ENCODE results near the gene THSD8.

The THSD8 gene

GRCh38 chr19:12779162-12779993 lies 22.5 kb upstream of the THSD8 start:
- DNase-seq = peak in 1 of 2 donors; percentile 34

- DNase-seq = no peak
Observed at GRCh38 chr19:12782174-12782423, 19.8 kb upstream of the THSD8 start.

GRCh38 chr19:12782424-12783290 lies 19.2 kb upstream of the THSD8 start:
- DNase-seq = peak; percentile 90 to 95

- no peak for DNase-seq
Observed at GRCh38 chr19:12783291-12783848, 18.5 kb upstream of the THSD8 start.

- peak; percentile 35 to 57 for DNase-seq
Observed at GRCh38 chr19:12783849-12784393, 17.9 kb upstream of the THSD8 start.

GRCh38 chr19:12784394-12784870 lies 17.4 kb upstream of the THSD8 start:
- peak in 1 of 2 donors; percentile 17 for DNase-seq

GRCh38 chr19:12784871-12785430 lies 16.9 kb upstream of the THSD8 start:
- peak; percentile 18 to 19 for DNase-seq

- DNase-seq = peak; percentile 85 to 87
Observed at GRCh38 chr19:12785431-12786031, 16.3 kb upstream of the THSD8 start.

- DNase-seq = peak; percentile 97 to 99
Observed at GRCh38 chr19:12786141-12786870, 15.6 kb upstream of the THSD8 start.

- DNase-seq = peak; percentile 36 to 70
Observed at GRCh38 chr19:12786952-12787351, 14.9 kb upstream of the THSD8 start.

- DNase-seq = peak in 1 of 2 donors; percentile 22
Observed at GRCh38 chr19:12787458-12787857, 14.4 kb upstream of the THSD8 start.

- no peak for DNase-seq
Observed at GRCh38 chr19:12788042-12788681, 13.7 kb upstream of the THSD8 start.

GRCh38 chr19:12788682-12789097 lies 13.2 kb upstream of the THSD8 start:
- peak; percentile 77 to 91 for DNase-seq

- DNase-seq = peak in 1 of 2 donors; percentile 26
Observed at GRCh38 chr19:12789098-12789903, 12.6 kb upstream of the THSD8 start.

GRCh38 chr19:12789904-12790619 lies 11.8 kb upstream of the THSD8 start:
- DNase-seq = peak; percentile 99

GRCh38 chr19:12790628-12791344 lies 11.1 kb upstream of the THSD8 start:
- DNase-seq = peak; percentile 3 to 30

- DNase-seq = peak; percentile 99
Observed at GRCh38 chr19:12791345-12792050, 10.4 kb upstream of the THSD8 start, which contains the start of gene JUNB. Gene JUNB (plus strand): TSS chr19:12791486. CDS start chr19:12791772, 286 bp downstream.

Data from inflammatory macrophage (primary cell).